ENCODE results near the gene RASEF.
"Not testable (repeated sequence)": the region's sequence is repeated elsewhere in the genome, so short reads cannot be mapped to it uniquely, and the experiment has no call there.

Gene RASEF

GRCh38 chr9:82975176-82975575 lies 87.8 kb downstream of the RASEF start:
- no peak for DNase-seq (ENCODE audit: low read depth in 2 of 3, low spot score in 2 of 3)

- no peak for DNase-seq (ENCODE audit: low read depth in 2 of 3, low spot score in 2 of 3)
Observed at GRCh38 chr9:82972446-82972845, 90.5 kb downstream of the RASEF start.

GRCh38 chr9:82970359-82970758 lies 92.6 kb downstream of the RASEF start:
- no peak for DNase-seq (ENCODE audit: low read depth in 2 of 3, low spot score in 2 of 3)

GRCh38 chr9:82969291-82969690 lies 93.7 kb downstream of the RASEF start:
- DNase-seq (ENCODE audit: low read depth in 2 of 3, low spot score in 2 of 3) = no peak

GRCh38 chr9:82968816-82969215 lies 94.1 kb downstream of the RASEF start:
- DNase-seq (ENCODE audit: low read depth in 2 of 3, low spot score in 2 of 3) = no peak

GRCh38 chr9:82968388-82968787 lies 94.6 kb downstream of the RASEF start:
- DNase-seq (ENCODE audit: low read depth in 2 of 3, low spot score in 2 of 3) = no peak

GRCh38 chr9:82961504-82962125 lies 101.3 kb downstream of the RASEF start:
- DNase-seq (ENCODE audit: low read depth in 2 of 3, low spot score in 2 of 3) = peak; percentile 4 to 5 (median 5)

- DNase-seq (ENCODE audit: low read depth in 2 of 3, low spot score in 2 of 3) = no peak
Observed at GRCh38 chr9:82957529-82958379, 105.2 kb downstream of the RASEF start.

GRCh38 chr9:82949203-82949602 lies 113.7 kb downstream of the RASEF start:
- no peak for DNase-seq (ENCODE audit: low read depth in 2 of 3, low spot score in 2 of 3)

- no peak for DNase-seq (ENCODE audit: low read depth in 2 of 3, low spot score in 2 of 3)
Observed at GRCh38 chr9:82940376-82940775, 122.6 kb downstream of the RASEF start.

- DNase-seq (ENCODE audit: low read depth in 2 of 3, low spot score in 2 of 3) = no peak
Observed at GRCh38 chr9:82939451-82939850, 123.5 kb downstream of the RASEF start.

- no peak for DNase-seq (ENCODE audit: low read depth in 2 of 3, low spot score in 2 of 3)
Observed at GRCh38 chr9:82938426-82939218, 124.3 kb downstream of the RASEF start.

GRCh38 chr9:82936561-82936960 lies 126.4 kb downstream of the RASEF start:
- not testable (repeated sequence) for DNase-seq (ENCODE audit: low read depth in 2 of 3, low spot score in 2 of 3)

GRCh38 chr9:82934949-82935348 lies 128.0 kb downstream of the RASEF start:
- no peak for DNase-seq (ENCODE audit: low read depth in 2 of 3, low spot score in 2 of 3)

GRCh38 chr9:82934025-82934424 lies 128.9 kb downstream of the RASEF start:
- DNase-seq (ENCODE audit: low read depth in 2 of 3, low spot score in 2 of 3) = not testable (repeated sequence)

- no peak for DNase-seq (ENCODE audit: low read depth in 2 of 3, low spot score in 2 of 3)
Observed at GRCh38 chr9:82930116-82930515, 132.8 kb downstream of the RASEF start.

All from activated CD8-positive, alpha-beta memory T cell treated with anti-CD3 and anti-CD28 coated beads for 48 hours (primary cell).